Stimulated activated CD8-positive, alpha-beta memory T cell treated with anti-CD3 and anti-CD28 coated beads, Interleukin-15, amount 100 ng/mL, for 48 hours (primary cell): ENCODE data around the gene NMUR1.
"Not testable (repeated sequence)": the region's sequence is repeated elsewhere in the genome, so short reads cannot be mapped to it uniquely, and the experiment has no call there.

Experiments
- DNase-seq, 2 donors: peaks; one replicate each; pipeline ENCODE4 v3.0.0-alpha.2; 2020; ENCODE audit warnings: low read depth in 2 of 2

The NMUR1 gene

GRCh38 chr2:231530099-231531011 is at the start of gene NMUR1:
Gene NMUR1, minus strand, starts transcription at chr2:231530445. Its CDS starts 84 bp downstream, at chr2:231530361.
- DNase-seq, result peak; percentile 63 to 65

GRCh38 chr2:231579560-231579959 is 49.3 kb upstream of the NMUR1 start:
- no peak for DNase-seq

- not testable (repeated sequence) for DNase-seq
Measured at GRCh38 chr2:231578655-231579054, 48.4 kb upstream of the NMUR1 start.

GRCh38 chr2:231576465-231576864 is 46.2 kb upstream of the NMUR1 start:
- DNase-seq, result no peak

GRCh38 chr2:231575612-231576256 is 45.5 kb upstream of the NMUR1 start:
- DNase-seq, result no peak

GRCh38 chr2:231573698-231574421 is 43.6 kb upstream of the NMUR1 start:
- DNase-seq, result no peak

GRCh38 chr2:231573096-231573495 is 42.9 kb upstream of the NMUR1 start:
- DNase-seq, result no peak

GRCh38 chr2:231571661-231572191 is 41.5 kb upstream of the NMUR1 start:
- no peak for DNase-seq

GRCh38 chr2:231570915-231571314 is 40.7 kb upstream of the NMUR1 start:
- DNase-seq, result not testable (repeated sequence)

- DNase-seq, result no peak
Measured at GRCh38 chr2:231568785-231569435, 38.7 kb upstream of the NMUR1 start.

GRCh38 chr2:231568098-231568784 is 38.0 kb upstream of the NMUR1 start:
- no peak for DNase-seq

- DNase-seq, result no peak
Measured at GRCh38 chr2:231567159-231567558, 36.9 kb upstream of the NMUR1 start.

GRCh38 chr2:231565887-231566594 is 35.8 kb upstream of the NMUR1 start:
- no peak for DNase-seq

GRCh38 chr2:231563378-231563961 is 33.2 kb upstream of the NMUR1 start:
- peak in 1 of 2 donors; percentile 23 for DNase-seq

- peak; percentile 15 to 40 for DNase-seq
Measured at GRCh38 chr2:231557571-231558217, 27.4 kb upstream of the NMUR1 start.

GRCh38 chr2:231556981-231557380 is 26.7 kb upstream of the NMUR1 start:
- no peak for DNase-seq

- DNase-seq, result not testable (repeated sequence)
Measured at GRCh38 chr2:231556496-231556895, 26.3 kb upstream of the NMUR1 start.

GRCh38 chr2:231554748-231555545 is 24.7 kb upstream of the NMUR1 start:
- no peak for DNase-seq
